ENCODE results near the gene FAN1.

DNA sequence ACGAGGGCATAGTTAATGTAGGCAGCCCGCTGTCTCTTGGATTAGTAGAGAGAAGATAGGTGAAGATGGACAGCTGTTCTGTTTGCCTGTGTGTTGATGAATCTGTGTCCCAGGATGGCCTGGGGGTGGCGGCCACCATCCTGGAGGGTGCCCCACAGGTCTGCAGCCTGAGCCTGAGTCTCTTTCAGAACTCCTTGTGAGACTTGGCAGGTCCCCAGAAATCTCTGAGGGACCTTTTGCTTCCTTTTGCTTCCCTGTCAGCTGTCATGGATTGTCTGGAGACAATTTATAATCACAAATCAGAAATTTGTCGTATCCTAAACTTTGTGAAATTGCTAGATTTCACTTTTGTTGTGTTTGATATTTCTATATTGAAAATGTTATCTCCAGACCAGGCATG, 17.4 kb downstream of the FAN1 start:
- TF ChIP-seq POLR2A (IDR thresholded peaks at IDR 0.05) (no peak), EP300 (IDR thresholded peaks at IDR 0.05) (no peak)

Data from suprapubic skin (tissue), 2 donors.